HEK293T (cell line): ENCODE data around the gene CALHM5.

ENCODE experiments used
- BHLHE40 ChIP-seq: fragments of 450-650 bp; IDR thresholded peaks from 2 replicates; pipeline ENCODE4 v1.6.1; 2016; ENCODE audit warnings: mild to moderate bottlenecking, moderate library complexity, borderline replicate concordance
- ELF4 ChIP-seq: fragments of 450-650 bp; IDR thresholded peaks from 2 replicates; pipeline ENCODE4 v1.6.1; 2017; ENCODE audit warnings: antibody characterized with exemption
- FOXA1 ChIP-seq: fragments of 450-650 bp; IDR thresholded peaks from 2 replicates; pipeline ENCODE4 v1.6.1; 2016; ENCODE audit warnings: mild to moderate bottlenecking
- FOXK2 ChIP-seq: fragments of 450-650 bp; IDR thresholded peaks from 2 replicates; pipeline ENCODE4 v1.6.1; 2016; ENCODE audit warnings: mild to moderate bottlenecking
- HDGF ChIP-seq: fragments of 450-650 bp; IDR thresholded peaks from 2 replicates; pipeline ENCODE4 v1.6.1; 2017; ENCODE audit warnings: antibody characterized with exemption, borderline replicate concordance
- L3MBTL2 ChIP-seq: fragments of 450-650 bp; conservative IDR thresholded peaks from 2 replicates; pipeline ENCODE4 v1.6.1; 2016; ENCODE audit warnings: mild to moderate bottlenecking
- LEF1 ChIP-seq: fragments of 450-650 bp; IDR thresholded peaks from 2 replicates; pipeline ENCODE4 v1.6.1; 2017; ENCODE audit warnings: mild to moderate bottlenecking, borderline replicate concordance
- NFRKB ChIP-seq: fragments of 450-650 bp; IDR thresholded peaks from 2 replicates; pipeline ENCODE4 v1.6.1; 2016; ENCODE audit warnings: mild to moderate bottlenecking, moderate library complexity
- SP1 ChIP-seq: fragments of 450-650 bp; IDR thresholded peaks from 2 replicates; pipeline ENCODE4 v1.6.1; 2017
- SUZ12 ChIP-seq: fragments of 450-650 bp; IDR thresholded peaks from 2 replicates; pipeline ENCODE4 v1.6.1; 2016; ENCODE audit warnings: mild to moderate bottlenecking
- TARDBP ChIP-seq: fragments of 450-650 bp; IDR thresholded peaks from 2 replicates; pipeline ENCODE4 v1.6.1; 2016

- TF ChIP-seq BHLHE40 (no peak), HDGF (no peak), SP1 (no peak), FOXA1 (no peak), L3MBTL2 (no peak), LEF1 (no peak), NFRKB (no peak), FOXK2 (no peak), SUZ12 (no peak), TARDBP (no peak), ELF4 (no peak)
Observed at GRCh38 chr6:116467514-116467913, 43.9 kb upstream of the CALHM5 start.
